GM10847 (cell line): Measurements from ENCODE around the gene TM7SF3.

ENCODE experiments used
- POLR2A ChIP-seq: IDR thresholded peaks from 2 replicates; pipeline ENCODE4 v1.6.1; 2011; ENCODE audit not compliant: insufficient read length; ENCODE audit errors: extremely low read depth

Gene TM7SF3

DNA sequence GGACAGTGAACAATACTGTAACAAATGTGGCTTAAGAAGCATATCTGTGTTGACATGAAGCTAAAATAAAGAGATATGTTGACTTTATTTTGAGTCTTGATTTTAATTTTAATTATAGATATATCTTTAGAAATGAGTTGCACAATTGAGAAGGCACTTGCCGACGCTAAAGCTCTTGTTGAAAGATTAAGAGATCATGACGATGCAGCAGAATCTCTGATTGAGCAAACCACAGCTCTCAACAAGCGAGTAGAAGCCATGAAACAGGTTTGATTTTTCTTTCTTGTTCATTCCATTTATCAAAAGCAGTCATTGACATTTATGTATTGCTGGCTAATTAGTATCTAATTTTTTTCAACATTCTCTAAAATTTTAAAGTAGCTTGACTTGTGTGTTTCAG lies 60.2 kb downstream of the TM7SF3 start:
- no peak for TF ChIP-seq POLR2A

DNA sequence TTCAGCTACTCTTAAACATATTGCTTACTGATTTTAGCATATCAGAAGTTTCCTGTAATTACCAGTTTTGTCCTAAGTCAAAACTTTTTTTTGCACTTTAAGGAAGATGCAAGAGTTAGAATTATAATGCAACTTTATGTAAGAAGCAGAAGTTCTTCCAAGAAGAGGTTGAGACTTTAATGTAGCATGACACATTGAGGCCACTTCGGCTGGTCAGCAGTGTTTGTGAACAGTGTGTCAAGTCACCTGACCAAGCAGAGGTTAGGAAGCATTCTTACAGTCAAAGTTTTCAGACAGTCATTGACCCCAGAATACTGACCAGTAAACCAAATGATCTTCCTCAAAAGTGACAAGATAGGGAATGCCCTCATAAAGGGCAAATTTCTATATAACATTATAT lies 60.7 kb downstream of the TM7SF3 start:
- TF ChIP-seq POLR2A, result no peak

DNA sequence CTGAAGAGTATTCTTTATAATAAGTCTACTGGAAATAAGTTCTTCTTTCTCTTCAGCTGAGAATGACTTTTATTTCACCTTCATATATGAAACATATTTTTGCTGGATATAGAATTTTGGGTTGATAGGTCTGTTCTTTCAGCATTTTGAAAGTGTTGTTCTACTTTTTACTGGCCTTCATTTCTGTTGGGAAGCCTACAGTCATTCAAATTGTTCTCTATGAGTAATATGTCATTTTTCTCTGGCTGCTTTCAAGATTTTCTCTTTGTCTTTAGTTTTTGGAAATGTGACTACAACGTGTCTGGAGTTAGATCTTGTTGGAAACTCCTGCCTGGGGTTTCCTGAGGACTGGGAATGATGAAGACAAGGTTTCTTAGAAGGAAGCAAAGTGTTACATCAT lies 65.9 kb downstream of the TM7SF3 start:
- no peak for TF ChIP-seq POLR2A

DNA sequence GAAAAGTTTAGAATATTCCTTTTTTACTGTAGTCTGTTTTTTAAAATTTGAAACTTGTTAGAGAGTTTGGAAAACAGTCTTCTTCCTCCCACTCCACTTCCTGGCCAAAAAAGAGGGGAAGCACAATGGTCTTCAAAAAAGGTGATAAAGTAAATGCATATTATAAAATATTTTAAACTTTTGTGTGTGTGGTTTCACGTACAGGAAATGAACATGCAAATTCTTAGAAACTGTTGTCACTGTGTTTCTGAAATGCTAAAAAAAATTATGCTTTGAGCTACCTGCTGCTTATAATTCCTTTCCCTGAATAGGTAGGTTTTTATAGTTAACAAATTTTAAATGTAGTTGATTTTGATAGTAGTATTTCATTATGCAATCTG lies 73.0 kb downstream of the TM7SF3 start:
- no peak for TF ChIP-seq POLR2A

DNA sequence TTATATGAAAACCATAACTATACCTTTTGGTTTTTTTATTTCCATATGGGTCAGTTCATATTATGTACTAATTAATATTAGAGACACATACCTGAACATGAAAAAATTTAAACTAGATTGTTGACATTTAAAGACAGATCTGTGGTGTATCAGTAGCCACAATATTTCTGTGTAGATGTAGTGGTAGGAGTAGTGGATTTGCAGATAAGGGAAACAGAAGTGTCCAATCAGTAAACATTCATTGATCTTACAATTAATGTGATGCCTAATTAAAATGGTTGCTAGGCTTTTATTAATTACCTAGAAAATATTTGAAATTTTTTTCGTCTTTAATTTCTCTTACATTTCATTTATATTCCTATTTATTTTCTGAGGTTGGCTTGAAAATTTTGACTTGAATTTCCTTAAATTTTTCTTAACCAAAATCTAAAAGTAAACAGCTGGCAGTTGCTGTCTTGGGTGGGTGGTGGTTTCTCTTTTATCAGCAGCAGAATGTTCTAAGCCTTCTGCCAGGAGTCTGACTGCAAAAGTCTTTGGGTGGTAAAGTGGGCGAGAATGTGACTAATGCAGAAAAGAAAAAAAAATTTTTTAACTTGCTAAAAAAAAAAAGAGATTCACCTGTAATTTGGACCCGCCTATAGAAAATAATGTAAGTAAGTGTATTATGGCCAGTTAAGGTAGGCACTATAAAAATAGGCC lies 73.5 kb downstream of the TM7SF3 start:
- TF ChIP-seq POLR2A, result no peak

DNA sequence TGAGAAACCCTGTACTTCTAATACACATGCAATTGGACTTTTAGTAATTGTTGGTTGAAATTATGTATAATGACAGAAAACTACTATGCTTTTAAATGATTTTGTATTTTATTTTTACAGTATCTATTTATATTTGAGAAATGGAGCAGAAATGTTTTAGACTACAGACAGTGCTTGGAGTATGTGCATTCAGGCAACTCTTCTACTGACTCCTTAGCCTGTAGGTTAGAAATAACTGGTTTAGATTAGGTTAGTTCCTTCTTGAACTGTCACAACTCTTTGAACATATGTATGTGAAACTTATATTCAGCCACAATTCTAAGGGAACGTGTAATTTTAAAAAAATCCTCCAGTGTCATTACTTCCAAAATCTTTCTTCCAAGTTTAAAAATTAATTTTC lies 74.2 kb downstream of the TM7SF3 start:
- TF ChIP-seq POLR2A, result no peak

DNA sequence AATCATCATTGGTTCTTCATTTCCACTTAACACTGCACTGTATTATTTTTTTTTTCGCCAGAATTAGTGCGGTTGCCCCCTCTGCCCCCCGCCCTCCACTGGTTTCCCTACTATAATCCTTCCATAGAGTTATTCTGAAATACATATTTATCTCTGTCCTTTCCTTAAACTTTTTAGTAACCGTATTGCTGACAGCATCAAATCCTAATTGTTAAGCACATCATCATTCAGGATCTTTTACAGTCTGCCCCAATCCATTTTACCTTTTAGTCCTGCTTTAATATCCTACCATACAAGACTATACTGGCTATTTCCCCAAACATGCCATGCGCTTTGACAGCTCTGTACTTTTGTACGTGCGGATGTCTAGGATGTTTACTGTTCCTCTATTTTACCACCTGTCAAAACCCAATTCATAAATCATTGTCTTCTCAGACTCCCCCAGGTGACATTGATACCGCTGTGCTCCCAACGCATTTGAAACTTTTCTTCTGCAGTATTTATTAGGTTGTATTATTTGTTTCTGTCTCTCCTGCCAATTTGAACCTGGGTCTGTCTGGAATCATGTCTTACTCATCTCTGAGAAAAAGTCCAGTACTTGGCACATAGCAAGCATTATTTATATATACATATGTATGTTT lies 74.9 kb downstream of the TM7SF3 start:
- no peak for TF ChIP-seq POLR2A

DNA sequence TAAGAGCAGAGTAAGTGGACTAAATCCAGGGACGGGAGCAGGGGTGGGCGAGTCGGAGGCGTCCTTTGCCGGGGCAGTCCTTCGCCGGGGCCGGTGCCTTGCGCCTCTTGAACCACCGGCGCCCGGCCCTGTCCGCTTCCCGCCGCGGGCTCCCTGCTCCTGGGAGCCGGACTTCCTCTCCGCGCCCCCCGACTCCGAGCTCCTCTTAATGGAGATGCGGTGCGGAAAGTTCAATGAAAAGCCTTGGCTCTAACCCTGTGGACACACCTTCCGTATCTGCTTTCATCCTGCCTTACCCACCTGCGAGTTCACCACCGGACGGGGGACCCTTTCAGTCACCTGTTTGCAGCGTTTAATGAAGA lies 75.5 kb downstream of the TM7SF3 start:
- TF ChIP-seq POLR2A, result no peak

DNA sequence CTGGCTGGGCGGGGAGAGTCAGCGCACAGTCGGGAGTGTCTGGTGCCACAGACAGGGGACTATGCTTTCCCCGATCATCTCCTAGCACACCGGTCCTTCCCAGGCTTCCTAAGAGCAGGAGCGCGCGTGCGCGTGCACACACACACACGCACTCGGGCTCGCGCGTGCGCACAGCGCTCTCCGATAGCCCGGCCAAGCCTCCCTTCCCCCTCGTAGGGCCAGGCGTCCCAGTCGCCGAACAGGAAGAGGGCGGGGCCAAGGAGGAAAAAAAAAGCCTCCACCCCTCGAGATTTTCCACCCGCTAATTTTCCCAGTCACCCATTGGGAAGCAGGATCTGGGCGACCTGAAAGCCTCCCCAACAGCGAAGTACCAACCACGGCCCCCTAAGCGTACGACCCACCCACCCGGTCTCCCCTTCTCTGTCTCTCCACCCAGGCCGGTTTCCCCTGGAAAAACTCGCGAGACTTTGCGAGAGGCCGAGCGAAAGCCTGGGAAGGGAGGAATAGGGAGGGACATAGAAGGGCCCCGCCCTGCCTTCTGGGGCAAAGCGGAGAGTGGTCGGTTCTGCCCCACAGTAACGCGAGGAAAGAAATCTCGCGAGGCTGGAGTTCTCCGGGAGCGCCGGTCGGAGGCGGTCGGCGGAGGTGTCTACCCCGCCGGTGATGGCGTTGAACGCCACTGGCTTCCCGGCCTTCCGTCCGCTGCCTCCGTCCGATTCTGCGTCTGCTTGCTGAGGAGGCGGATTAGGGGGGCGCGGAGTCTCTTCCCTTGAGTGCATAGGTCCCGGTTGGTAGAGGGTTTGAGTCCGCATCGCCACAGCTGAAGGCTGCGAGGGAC lies 76.1 kb downstream of the TM7SF3 start, which contains the start of the genes FGFR1OP2 and INTS13:
TSS of gene FGFR1OP2 (plus strand) at position 608 of the 838 bp plus-strand sequence. CDS start 15,689 bp downstream, outside the sequence.
TSS of gene INTS13 (minus strand) at position 119 of the 838 bp plus-strand sequence. CDS start 1,178 bp downstream, outside the sequence.
- peak; percentile 94 for TF ChIP-seq POLR2A

DNA sequence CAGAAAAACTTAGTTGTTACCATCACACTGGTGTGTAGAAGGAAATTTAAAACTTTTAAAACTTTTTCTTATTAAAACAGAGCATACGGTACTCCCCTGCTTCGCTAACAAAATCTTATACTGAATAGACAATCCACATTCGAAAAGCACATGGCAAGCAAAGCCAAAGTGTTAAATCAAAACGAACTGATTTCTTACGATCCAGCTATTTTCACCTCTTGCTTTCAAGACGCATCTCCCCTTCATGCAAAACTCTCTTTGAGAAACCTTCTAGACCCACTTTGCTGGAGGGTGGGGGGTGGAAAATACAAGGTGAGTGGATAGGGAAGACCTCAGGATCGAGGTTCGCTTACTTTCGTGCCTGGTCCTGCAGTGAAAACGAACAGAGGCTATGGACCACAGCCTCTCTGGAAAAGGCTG lies 76.7 kb downstream of the TM7SF3 start:
- no peak for TF ChIP-seq POLR2A

DNA sequence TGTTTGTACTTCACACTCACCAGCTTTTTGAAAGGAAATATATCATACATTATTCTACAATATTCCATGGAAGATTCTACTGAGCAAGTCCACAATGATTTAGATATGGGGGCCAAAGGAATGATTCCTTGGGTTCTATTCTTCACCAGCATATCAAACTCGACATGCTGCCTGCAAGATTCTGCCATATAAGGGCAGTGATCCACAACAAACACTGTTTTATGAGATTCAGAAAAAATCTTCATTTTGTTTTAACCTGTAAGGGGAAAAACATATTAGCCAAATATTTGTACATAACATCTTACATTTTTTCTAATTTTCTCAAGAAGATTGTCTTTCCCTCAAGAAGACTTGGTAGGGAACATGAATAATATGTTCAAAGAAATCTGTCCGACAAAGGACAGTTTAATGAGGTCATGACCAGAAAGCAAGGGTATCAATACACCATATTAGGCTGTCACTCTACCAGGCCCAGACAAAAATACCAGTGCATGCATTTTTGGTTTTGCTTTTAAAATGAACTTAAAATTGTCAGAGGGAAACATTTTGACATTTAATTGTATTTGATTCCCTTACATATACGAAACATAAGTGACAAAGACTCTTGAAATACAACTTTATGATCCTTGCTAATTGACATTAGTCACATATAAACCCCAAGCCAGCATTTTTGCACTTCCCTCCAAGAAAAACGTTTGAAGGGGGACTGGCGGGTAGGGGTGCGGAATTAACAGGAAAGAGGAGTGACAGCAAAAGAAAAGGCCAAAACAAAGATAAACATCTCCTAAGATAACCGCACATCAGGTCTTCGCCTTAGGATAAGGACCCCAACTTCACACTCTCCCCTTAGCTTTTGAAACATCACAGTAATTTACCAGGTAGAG lies 77.4 kb downstream of the TM7SF3 start:
- TF ChIP-seq POLR2A, result no peak

DNA sequence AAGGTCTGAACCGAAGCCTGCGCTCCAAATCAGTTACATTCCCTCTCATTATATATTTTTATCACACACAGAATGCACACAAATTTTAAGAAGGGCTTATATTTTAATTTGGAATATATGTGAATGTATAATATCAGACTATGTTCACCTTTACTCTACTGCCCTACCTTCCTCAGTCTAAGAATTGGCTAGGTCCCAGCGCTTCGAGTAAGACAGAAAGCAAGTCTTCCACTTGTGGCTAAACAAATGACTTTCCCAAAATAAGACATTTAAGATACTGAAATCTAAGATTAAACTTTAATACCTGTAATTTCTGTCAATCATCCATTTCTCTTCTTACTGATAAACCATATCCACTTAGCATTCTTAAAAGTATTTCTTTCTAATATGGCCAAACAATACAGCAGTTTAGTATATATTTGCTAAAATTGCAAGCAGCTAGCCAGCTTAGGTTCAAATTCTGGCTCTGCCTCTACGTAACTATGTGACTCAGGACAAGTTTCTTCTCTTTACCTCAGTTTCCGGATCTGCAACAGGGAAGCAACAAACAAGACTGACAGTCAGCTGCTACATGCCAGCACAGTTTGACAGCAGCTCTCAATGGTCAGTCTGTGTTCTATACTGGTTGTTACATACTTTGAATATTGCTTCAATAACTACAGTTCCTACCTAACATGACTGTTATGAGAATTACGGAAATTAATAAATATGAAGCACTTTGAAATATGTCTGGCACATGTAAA lies 78.4 kb downstream of the TM7SF3 start:
- no peak for TF ChIP-seq POLR2A

DNA sequence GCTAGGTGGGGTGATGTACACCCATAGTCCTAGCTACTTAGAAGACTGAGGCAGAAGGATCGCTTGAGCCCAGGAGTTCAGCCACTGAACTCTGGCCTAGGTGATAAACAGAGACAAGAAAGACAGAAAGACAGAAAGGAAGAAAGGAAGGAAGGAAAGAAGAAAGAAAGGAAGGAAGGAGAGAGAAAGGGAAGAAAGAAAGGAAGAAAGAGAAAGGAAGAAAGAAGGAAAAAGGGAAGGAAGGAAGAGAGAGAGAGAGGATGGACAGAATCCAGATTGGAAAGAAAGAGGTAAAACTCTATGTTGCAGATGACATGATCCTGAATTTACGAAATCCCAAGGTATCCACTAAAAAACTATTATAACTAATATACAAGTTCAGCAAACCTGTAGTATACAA lies 84.6 kb downstream of the TM7SF3 start:
- no peak for TF ChIP-seq POLR2A

DNA sequence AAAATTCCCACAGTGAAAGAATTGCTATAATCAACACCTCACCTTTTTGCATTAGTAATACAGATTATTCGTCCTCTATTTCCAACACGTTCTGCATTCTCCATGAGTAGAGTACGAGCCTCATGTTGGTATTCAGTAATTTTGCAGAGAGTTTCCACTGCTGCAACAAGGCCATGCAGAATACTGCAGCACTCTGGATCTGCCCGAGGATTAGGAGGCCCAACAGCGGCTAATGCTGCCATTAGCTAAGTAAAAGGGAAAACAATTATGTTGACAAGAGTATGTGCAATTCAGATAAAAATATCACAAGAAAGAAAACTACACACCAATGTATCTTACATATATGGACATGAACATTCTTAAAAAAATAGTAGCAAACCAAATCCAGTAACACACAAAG lies 85.5 kb downstream of the TM7SF3 start:
- no peak for TF ChIP-seq POLR2A
